Inflammatory macrophage treated with lipopolysaccharide for 4 hours (primary cell): ENCODE results near the gene PIP5K1B.
"Not testable (repeated sequence)": the region's sequence is repeated elsewhere in the genome, so short reads cannot be mapped to it uniquely, and the experiment has no call there.

ENCODE experiments used
- DNase-seq: peaks from one replicate; pipeline ENCODE4 v3.0.0-alpha.2; 2020

Gene PIP5K1B

GRCh38 chr9:69044240-69045219, 339.5 kb downstream of the PIP5K1B start:
- DNase-seq, result no peak

GRCh38 chr9:69045821-69046220, 340.8 kb downstream of the PIP5K1B start:
- DNase-seq, result no peak

GRCh38 chr9:69046723-69047122, 341.7 kb downstream of the PIP5K1B start:
- DNase-seq, result no peak

- no peak for DNase-seq
These were observed 342.3 kb downstream of the PIP5K1B start for GRCh38 chr9:69047371-69047770.

- no peak for DNase-seq
These were observed 344.1 kb downstream of the PIP5K1B start for GRCh38 chr9:69049094-69049493.

- DNase-seq, result not testable (repeated sequence)
These were observed 345.9 kb downstream of the PIP5K1B start for GRCh38 chr9:69050936-69051335.

- DNase-seq, result no peak
These were observed 349.9 kb downstream of the PIP5K1B start for GRCh38 chr9:69054989-69055388.

- DNase-seq, result no peak
These were observed 351.3 kb downstream of the PIP5K1B start for GRCh38 chr9:69056191-69056815.

GRCh38 chr9:69058101-69058500, 353.1 kb downstream of the PIP5K1B start:
- DNase-seq, result no peak
